GM08714 (cell line): Measurements from ENCODE around the gene LUZP2.
"Not testable (repeated sequence)": the region's sequence is repeated elsewhere in the genome, so short reads cannot be mapped to it uniquely, and the experiment has no call there.

Source experiments
- H3K4me3 ChIP-seq: fragments of 200-500 bp; sonication (Bioruptor generic); 2 replicates; pipeline ENCODE4 v1.5.1; 2014; ENCODE audit warnings: mild to moderate bottlenecking, low read length, inconsistent platforms
- ZNF274 ChIP-seq: IDR thresholded peaks from 2 replicates; pipeline ENCODE4 v1.6.1; 2012; ENCODE audit warnings: mild to moderate bottlenecking, low read depth, low read length

Gene LUZP2

DNA sequence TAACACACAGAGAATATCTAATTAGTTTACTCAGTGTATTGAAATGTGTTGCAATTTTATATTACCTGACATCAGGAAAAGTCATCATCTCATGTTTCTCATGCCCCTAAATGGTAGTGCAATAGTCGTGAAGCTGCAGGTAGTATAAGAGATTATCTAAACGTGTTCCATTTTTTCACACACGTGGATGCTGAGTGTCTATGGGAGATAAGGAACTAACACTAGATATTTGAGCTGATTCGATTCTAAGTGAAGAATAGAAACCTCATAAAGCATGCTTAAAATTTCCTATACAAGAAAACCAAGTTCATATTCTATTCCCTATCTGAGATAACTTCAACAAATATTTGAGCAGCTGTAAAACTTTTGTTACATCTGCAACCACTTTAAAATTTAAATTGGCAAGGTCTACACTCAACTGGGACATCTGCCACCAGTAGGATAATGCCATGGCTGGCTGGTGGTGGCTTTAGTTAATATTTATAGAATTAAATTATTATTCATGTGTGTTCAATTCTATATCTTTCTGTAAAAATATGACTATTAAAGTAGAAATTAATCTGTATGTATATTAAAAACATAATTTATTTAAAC lies 388.8 kb downstream of the LUZP2 start:
- no peak for TF ChIP-seq ZNF274
- no peak overlapping the region for H3K4me3 ChIP-seq

DNA sequence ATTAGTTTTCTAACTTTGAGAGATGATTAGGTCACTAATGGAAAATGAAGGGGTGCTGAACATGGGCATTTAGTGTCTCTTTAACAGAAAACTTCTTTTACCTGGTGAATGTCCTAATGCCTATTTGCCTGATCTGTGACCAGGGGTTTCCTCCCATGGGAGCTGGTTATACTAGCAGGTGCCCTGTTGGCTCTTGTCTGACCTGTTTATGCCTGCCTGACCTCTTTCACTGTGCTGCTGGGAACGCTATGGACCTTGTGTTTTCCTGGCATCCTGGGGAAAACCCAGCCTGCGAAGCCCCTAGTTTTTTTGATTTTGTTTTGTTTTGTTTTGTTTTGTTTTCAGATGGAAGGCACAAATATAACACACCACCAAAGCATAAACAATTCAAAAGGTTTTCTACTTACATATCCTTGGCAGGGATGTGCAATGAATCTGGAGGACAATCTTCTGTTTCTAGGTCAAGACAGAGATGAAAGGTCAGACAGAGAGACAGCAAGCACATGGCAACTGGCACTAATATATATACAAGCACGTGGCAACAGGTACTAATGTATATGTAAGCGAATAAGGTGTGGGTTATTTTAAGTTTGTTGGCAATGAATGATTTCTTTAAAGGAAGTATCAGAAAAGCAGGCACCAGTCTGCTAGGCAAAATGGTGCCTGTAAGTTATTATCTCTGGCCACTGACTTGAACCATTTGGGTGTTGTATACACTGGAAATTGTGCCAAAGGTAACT lies 390.2 kb downstream of the LUZP2 start:
- H3K4me3 ChIP-seq, result no peak overlapping the region
- TF ChIP-seq ZNF274, result no peak

GRCh38 chr11:24890426-24890825 lies 393.6 kb downstream of the LUZP2 start:
- no peak overlapping the region for H3K4me3 ChIP-seq
- no peak for TF ChIP-seq ZNF274

DNA sequence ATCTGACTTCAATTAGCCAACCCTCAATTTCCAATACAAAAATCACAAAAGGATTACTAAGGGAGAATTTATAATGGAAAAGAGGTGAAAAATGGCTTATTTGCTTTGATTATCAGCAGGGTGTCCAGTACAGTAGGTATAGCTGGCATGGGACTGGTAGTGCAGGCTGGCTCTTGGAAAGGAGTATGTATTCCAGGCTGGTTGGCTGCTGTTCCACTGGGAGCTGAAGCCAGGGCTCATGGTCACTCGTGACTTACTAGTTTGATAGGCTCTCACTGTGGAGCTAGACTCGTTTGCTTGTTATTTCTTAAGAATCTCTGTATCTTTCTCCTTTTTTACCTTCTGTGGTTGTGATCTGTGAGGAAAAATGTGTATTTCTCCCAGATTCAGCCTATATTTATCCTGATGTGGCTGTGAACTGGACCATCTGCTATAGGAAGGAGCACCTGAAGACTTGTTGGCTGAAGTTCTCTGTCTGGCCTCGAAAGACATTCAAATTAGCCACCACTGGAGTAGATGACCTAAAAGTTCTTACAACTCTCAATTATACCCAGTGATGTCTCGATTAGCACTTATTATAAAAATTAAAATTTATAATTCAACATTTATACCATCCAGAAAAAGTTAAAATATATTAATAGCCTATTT lies 395.1 kb downstream of the LUZP2 start:
- not testable (repeated sequence) for H3K4me3 ChIP-seq

DNA sequence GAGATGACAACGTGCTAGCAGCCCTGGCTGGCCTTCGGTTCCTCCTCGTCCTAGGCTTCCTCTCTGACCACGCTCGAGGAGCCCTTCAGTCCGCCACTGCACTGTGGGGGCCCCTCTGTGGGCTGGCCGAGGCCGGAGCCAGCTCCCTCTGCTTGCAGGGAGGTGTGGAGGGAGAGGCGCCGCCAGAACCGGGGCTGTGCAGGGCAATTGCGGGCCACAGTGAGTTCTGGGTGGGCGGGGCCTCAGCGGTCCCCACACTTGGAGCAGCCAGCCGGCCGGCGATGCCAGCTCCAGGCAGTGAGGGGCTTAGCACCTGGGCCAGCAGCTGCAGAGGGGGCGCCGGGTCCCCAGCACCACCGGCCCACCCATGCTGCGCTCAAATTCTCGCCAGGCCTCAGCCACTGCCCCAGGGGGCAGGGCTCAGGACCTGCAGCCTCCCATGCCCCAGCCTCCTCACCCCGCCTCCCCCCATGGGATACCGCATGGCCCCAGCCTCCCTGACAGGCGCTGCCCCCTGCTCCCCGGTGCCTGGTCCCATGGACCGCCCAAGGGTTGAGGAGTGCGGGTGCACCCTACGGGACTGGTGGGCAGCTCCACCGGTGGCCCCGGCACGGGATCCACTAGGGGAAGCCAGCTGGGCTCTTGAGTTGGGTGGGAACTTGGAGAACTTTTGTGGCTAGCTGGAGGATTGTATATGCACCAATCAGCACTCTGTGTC lies 399.4 kb downstream of the LUZP2 start:
- no peak overlapping the region for H3K4me3 ChIP-seq
- TF ChIP-seq ZNF274, result no peak

GRCh38 chr11:24900514-24900913 lies 403.7 kb downstream of the LUZP2 start:
- no peak for TF ChIP-seq ZNF274
- H3K4me3 ChIP-seq, result no peak overlapping the region

GRCh38 chr11:24900960-24901549 lies 404.2 kb downstream of the LUZP2 start:
- H3K4me3 ChIP-seq, result no peak overlapping the region
- TF ChIP-seq ZNF274, result no peak

DNA sequence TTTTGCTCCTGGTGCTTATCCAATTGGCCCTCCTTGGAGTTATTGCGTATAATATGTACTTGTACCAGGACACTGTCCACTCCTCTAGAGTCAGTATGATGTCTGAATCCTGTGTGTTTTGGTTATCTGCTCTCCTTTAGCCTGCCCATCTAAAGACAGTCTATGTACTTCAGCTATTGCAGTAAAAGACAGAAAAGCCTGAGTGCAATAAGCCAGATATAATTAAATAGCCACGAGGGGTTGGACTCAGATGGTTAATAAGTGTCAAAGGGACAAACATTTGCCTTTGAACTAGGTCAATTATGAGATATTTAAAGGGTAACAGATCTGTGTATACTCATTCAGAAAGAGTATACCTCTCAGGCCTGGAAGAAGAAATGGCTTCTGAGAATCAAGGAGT lies 406.7 kb downstream of the LUZP2 start:
- no peak for TF ChIP-seq ZNF274
- H3K4me3 ChIP-seq, result no peak overlapping the region

DNA sequence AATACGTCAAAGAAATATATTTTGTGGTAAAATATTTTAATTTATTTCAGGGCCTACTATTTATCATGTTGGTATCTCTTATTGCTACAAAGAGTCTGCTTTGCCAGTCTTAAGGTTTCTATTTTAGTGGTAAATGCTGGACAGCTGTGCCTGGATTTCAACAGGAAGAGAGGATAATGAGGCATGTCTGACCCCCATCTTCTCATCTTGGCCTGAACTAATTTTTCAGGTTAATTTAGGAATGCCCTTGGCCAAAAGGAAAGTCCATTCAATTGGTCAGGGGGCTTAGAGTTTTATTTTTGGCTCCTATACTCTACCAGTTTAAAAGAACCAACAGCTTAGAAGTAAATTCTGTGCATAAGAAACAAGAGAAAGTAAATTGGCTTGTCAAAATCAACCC lies 428.2 kb downstream of the LUZP2 start:
- TF ChIP-seq ZNF274, result no peak
- no peak overlapping the region for H3K4me3 ChIP-seq

DNA sequence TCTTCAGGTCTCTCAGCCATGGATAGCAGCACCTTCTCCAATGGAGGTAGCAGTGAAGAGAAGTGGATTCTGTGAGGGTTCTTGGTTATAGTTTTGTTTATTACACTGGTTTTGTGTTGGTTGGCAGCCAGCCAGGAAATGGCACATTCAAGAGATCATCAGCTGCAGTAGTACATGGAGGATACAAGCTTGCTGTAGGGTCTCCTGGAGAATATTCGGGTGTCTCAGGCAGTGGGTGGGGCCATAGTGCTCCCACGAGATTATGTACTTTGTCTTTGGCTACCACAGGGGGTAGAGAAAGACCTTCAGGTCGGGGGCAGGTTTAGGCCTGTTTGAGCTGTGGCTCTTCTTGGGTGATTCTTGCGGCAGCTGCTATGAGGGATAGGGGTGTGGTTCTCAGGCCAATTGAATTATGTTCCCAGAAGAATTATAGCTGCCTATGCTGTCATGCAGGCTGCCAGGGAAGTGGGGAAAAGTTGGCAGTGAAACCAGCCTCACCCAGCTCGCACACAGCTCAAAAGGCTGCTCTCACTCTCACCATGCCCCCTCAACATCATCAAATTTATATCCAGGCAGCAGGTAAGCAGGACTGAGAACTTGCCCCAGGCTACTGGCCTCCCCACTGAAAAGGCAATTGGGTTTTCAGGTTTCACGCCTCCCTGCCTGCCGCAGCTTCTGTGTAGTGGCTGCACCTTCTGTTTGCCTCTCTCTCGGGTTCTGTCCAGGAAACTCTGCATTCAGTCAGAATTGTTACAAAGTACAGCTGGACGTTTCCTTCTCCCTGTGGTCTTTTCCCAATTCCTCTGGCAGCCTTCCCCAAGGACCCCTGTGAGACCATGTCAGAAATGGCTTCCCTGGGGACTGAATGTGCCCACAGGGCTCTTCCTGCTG lies 435.5 kb downstream of the LUZP2 start:
- no peak overlapping the region for H3K4me3 ChIP-seq
- TF ChIP-seq ZNF274, result no peak

GRCh38 chr11:24934733-24935439 lies 438.0 kb downstream of the LUZP2 start:
- H3K4me3 ChIP-seq, result no peak overlapping the region
- TF ChIP-seq ZNF274, result no peak

- TF ChIP-seq ZNF274, result no peak
- H3K4me3 ChIP-seq, result no peak overlapping the region
Observed at GRCh38 chr11:24944891-24945290, 448.0 kb downstream of the LUZP2 start.

- no peak for TF ChIP-seq ZNF274
- no peak overlapping the region for H3K4me3 ChIP-seq
Observed at GRCh38 chr11:24949406-24949805, 452.6 kb downstream of the LUZP2 start.
